Heart right ventricle (tissue), 16 donors: ENCODE data around the gene UBTD1. TPM values are rescaled to one million over a fixed set of nuclear protein-coding genes. Genes with fewer than 3 reads are reported as not detected.
A peak's percentile ranks its signal among the peaks of the same experiment; 100 is the strongest.

ENCODE experiments used
- ATAC-seq, 8 donors: fragments of 200-7000 bp; cut with Tn5 transposase; one replicate each; pipeline ENCODE4 v1.9.1; 2020; ENCODE audit warnings: mild to moderate bottlenecking in 8 of 8, moderate library complexity in 8 of 8, moderate number of reproducible peaks in 1 of 8
- DNase-seq, 2 donors: peaks; one replicate each; pipeline ENCODE4 v3.0.0-alpha.2; 2020
- H3K27ac ChIP-seq, 10 donors: fragments of 200-600 bp; sonication (generic) in 2 of 10; one replicate each; pipeline versions ENCODE4 v1.5.0 to v1.8.0; 2020 to 2022; ENCODE audit warnings: mild to moderate bottlenecking in 3 of 10
- H3K27me3 ChIP-seq, 7 donors: fragments of 200-600 bp; one replicate each; pipeline ENCODE4 v1.8.0; 2021 to 2022; ENCODE audit warnings: mild to moderate bottlenecking in 2 of 7
- H3K36me3 ChIP-seq, 9 donors: fragments of 200-600 bp; sonication (generic) in 1 of 9; one replicate each; pipeline versions ENCODE4 v1.5.0 to v1.8.0; 2020 to 2022; ENCODE audit warnings: mild to moderate bottlenecking in 2 of 9
- H3K4me1 ChIP-seq, 9 donors: fragments of 200-600 bp; sonication (generic) in 1 of 9; one replicate each; pipeline versions ENCODE4 v1.5.0 to v1.8.0; 2020 to 2022; ENCODE audit warnings: mild to moderate bottlenecking in 4 of 9
- H3K4me3 ChIP-seq, 10 donors: fragments of 200-600 bp; sonication (generic) in 2 of 10; one replicate each; pipeline versions ENCODE4 v1.5.0 to v1.8.0; 2020 to 2022; ENCODE audit warnings: mild to moderate bottlenecking in 7 of 10, moderate library complexity in 2 of 10
- H3K9me3 ChIP-seq, 11 donors: fragments of 200-600 bp in 10 of 11; sonication (generic) in 2 of 11; one replicate each; pipeline versions ENCODE4 v1.5.0 to v1.8.0; 2013 to 2022; ENCODE audit warnings: mild to moderate bottlenecking in 2 of 11, control low read depth in 1 of 11, moderate library complexity in 1 of 11
- WGBS, 2 donors: extraction: QIAGEN DNeasy Blood & Tissue Kit; methylation state at CpG; one replicate each; pipeline ENCODE4 v1.1.7; 2013; ENCODE audit warnings: inconsistent platforms in 1 of 2; 5-methylcytosine and 5-hydroxymethylcytosine counted together
- intact Hi-C, 10 donors: fragments of 100-400 bp; cut with DNase I; formaldehyde crosslinking; loops; one replicate each; pipeline versions ENCODE4 v1.11.1 to v1.14.2; 2022
- polyA plus RNA-seq, 2 donors: library from polyadenylated mRNA; stranded (reverse); fragments of 200-250 nt; gene quantifications; one replicate each; pipeline ENCODE4 v1.2.3, GENCODE V29; 2013
- total RNA-seq, 10 donors: library from RNA; stranded (reverse); fragmentation: NEBNext Ultra II Directional in 3 of 10; extraction: Animal tissue kit (Norgen Biotek cat#: 25700) in 3 of 10; gene quantifications; one replicate each; pipeline versions ENCODE4 v1.2.1 to v1.2.4, GENCODE V29; 2021 to 2023
- TF ChIP-seq, protein P1 (sequence below), 9 donors: fragments of 200-600 bp; sonication (generic) in 2 of 9; IDR thresholded peaks; one replicate each; pipeline versions ENCODE4 v1.5.0 to v1.8.0; 2021 to 2022; ENCODE audit warnings: antibody characterized with exemption in 9 of 9, mild to moderate bottlenecking in 5 of 9, moderate library complexity in 1 of 9
- donor health status: Arrhythmogenic right ventricular cardiomyopathy.
- donor health status: ischemic (EF 13 %, LVEDD 7.1; RV severe dilation, severe dysfunction).
- donor health status: healthy with polysubstance abuse.
- donor health status: DM: no; HTN: yes; CAD: no.
- donor health status: DM: no; HTN: no; CAD: no.
- donor health status: ischemic (EF 25% LVEDD 6.9; RV normal size, moderate dysfunction).
- donor health status: ischemic (EF 25% LVEDD 5.7; RV mildly dilated, moderate dysfunction).
- donor health status: healthy.
- donor health status: DM: yes; HTN: yes; CAD: no.
- donor health status: Ischemic cardiomyopathy.
- donor health status: ischemic (EF 35%, LVEDD 5.7; RV mildly dilated, moderate dysfunction).
- donor health status: nonischemic (EF 11% LVEDD 7.7; RV severe dilation, severe dysfunction).
- donor health status: DM: yes; HTN: yes; CAD: no.
- donor health status: PGD.
- donor health status: ischemic (EF 29% LVEDD 5.4; RV normal size, mild dysfunction).
- donor health status: nonischemic (EF 23%, LVEDD 6.1; RV moderate dilation, normal function).

Gene UBTD1
- total and polyA plus RNA-seq, 12 donors = 13.6 to 56.0 (median 21.3) TPM

DNA sequence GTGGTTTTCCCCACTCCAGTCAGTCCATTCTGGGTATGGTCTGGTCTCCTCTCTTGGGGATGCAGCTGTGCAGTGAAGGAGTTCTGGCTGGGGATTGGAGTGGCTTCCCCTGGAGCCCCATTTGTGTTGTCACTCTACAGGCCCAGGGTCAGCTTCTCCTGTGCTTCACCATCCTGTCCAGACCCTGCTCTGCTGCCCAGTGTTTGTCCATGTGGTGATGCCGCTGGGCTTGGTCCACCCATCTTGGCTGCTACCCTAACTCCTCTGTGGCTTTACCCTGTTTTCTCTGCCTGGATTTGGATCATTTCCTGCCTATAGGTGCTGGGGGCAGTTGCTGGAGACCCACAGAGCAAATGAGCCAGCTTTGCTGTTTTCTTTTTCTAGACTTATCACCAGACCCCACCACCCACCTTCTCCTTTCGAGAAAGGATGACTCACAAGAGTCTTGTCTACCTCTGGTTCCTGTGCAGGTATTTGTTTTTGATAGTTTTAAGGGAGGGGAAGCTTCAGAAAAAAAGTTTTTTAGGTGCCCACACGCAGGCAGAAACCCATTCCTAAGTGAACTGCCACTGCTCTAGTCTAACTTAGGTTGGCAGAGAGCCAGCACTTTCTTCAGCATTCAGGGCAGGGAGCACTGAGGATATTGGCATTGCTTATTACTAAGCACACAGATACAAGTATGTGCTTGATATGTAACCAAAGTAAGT lies 44.2 kb upstream of the UBTD1 start:
- peak overlapping the region in 2 of 10 donors; percentile 20 to 32 for H3K27ac ChIP-seq
- H3K9me3 ChIP-seq = no peaks in the 10 kb centered on the region
- TF ChIP-seq, protein P1, sequence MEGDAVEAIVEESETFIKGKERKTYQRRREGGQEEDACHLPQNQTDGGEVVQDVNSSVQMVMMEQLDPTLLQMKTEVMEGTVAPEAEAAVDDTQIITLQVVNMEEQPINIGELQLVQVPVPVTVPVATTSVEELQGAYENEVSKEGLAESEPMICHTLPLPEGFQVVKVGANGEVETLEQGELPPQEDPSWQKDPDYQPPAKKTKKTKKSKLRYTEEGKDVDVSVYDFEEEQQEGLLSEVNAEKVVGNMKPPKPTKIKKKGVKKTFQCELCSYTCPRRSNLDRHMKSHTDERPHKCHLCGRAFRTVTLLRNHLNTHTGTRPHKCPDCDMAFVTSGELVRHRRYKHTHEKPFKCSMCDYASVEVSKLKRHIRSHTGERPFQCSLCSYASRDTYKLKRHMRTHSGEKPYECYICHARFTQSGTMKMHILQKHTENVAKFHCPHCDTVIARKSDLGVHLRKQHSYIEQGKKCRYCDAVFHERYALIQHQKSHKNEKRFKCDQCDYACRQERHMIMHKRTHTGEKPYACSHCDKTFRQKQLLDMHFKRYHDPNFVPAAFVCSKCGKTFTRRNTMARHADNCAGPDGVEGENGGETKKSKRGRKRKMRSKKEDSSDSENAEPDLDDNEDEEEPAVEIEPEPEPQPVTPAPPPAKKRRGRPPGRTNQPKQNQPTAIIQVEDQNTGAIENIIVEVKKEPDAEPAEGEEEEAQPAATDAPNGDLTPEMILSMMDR (IDR thresholded peaks at IDR 0.05) = no peak
- ATAC-seq (peak in 5 of 8 donors; percentile 7 to 49 (median 41)), DNase-seq (peak in 1 of 2 donors; percentile 44)
- WGBS, 2 donors = 68 to 69% methylated on average over 3 of the region's 3 CpGs
- intact Hi-C loops = loop anchor here in 1 of 10 donors (5.0 kb wide), 1 partner anchor 163 kb away; no protein-coding TSS in a partner anchor
- peaks cover 0 to 53% (median 29%) of the 10 kb centered on the region in 9 donors for H3K4me1 ChIP-seq
- H3K4me3 ChIP-seq = no peak overlapping the region
- peaks cover 0 to 85% (median 29%) of the 10 kb centered on the region in 9 donors for H3K36me3 ChIP-seq
- no peaks in the 10 kb centered on the region for H3K27me3 ChIP-seq

DNA sequence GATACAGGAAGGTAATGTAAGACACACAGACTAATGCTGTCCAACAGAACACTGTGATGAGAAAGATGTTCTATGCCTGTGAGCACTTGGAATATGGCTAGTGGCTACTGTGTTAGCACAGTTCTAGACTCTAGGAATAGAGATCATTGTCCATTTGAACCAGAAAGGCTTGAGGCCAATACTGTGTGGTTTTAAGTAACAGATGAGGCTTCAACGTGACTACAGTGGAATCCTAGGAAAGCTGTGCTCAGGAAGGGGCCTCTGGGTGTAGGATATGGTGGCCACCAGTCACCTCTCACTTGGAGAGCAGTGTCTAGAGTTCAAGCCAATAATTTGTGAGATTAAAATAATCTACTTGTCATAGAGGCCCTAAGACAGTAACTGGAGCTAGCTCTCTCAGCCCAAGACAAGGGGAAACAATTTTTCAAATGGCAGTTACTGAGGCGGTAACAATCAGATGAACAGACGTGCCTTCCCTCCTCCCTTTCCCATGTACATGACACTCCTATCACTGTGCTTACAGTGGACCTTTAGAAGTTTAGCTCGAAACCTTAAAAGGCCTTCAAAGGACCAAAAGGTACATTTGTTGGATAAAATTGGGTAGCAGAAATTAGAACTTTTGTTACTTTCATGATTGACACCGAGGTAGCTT lies 42.6 kb upstream of the UBTD1 start:
- Histone ChIP-seq H3K27ac (peak overlapping the region in 1 of 10 donors; percentile 1), H3K4me1 (peaks cover 0 to 41% (median 19%) of the 10 kb centered on the region in 9 donors), H3K9me3 (no peaks in the 10 kb centered on the region), H3K36me3 (peaks cover 0 to 99% (median 44%) of the 10 kb centered on the region in 9 donors), H3K4me3 (no peak overlapping the region), H3K27me3 (no peaks in the 10 kb centered on the region)
- intact Hi-C loops = loop anchor here in 1 of 10 donors (5.0 kb wide), 1 partner anchor 161 kb away; no protein-coding TSS in a partner anchor
- DNase-seq (no peak), ATAC-seq (no peak)
- 59 to 62% methylated on average over 5 of the region's 5 CpGs for WGBS, 2 donors
- TF ChIP-seq, protein P1 (IDR thresholded peaks at IDR 0.05) = no peak

DNA sequence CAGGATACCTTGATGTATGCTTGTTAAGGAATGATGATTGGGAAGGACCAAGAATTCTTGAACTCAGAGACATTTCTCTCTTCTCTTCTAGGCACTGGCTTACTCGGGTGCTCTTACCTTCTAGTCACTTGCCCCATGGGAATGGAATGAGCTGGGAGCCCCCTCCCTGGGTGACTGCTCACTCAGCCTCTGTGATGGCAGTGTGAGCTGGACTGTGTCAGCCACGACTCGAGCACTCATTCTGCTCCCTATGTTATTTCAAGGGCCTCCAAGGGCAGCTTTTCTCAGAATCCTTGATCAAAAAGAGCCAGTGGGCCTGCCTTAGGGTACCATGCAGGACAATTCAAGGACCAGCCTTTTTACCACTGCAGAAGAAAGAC lies 42.0 kb upstream of the UBTD1 start:
- Histone ChIP-seq H3K4me1 (peaks cover 0 to 35% (median 17%) of the 10 kb centered on the region in 9 donors), H3K36me3 (peaks cover 0 to 100% (median 49%) of the 10 kb centered on the region in 9 donors), H3K27ac (no peak overlapping the region), H3K4me3 (no peak overlapping the region), H3K9me3 (no peaks in the 10 kb centered on the region), H3K27me3 (no peaks in the 10 kb centered on the region)
- ATAC-seq (no peak), DNase-seq (no peak)
- whole genome bisulfite sequencing, 2 donors = 47 to 50% methylated on average over 3 of the region's 3 CpGs
- intact Hi-C loops = loop anchor here in 1 of 10 donors (5.0 kb wide), 1 partner anchor 161 kb away; no protein-coding TSS in a partner anchor
- TF ChIP-seq, protein P1 (IDR thresholded peaks at IDR 0.05) = no peak

DNA sequence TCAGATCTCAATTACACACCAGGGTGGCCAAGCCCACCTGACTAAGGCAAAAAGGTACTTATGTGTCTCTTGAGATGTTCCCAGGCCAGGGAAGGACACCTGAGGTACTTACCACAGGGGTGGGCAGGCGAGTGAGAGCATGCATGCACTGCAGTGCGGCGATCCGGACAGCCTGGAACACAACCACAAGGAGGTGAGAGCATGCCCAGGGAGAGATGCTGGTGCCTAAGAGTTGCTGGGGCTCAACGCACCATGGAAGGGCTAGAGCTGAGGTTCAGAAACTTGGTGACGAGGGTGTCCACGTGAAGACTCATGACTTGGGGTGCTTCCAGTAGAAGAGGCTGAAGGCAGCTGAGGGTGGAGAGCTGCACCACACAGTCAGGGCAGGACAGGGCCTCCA lies 39.6 kb upstream of the UBTD1 start:
- no peaks in the 10 kb centered on the region for H3K27me3 ChIP-seq
- TF ChIP-seq, protein P1 (IDR thresholded peaks at IDR 0.05) = no peak
- DNase-seq (no peak), ATAC-seq (no peak)
- WGBS, 2 donors = 93 to 96% methylated on average over 7 of the region's 7 CpGs
- peaks cover 0 to 25% (median 17%) of the 10 kb centered on the region in 9 donors for H3K4me1 ChIP-seq
- no peaks in the 10 kb centered on the region for H3K9me3 ChIP-seq
- H3K36me3 ChIP-seq = peaks cover 0 to 100% (median 67%) of the 10 kb centered on the region in 9 donors
- no peak overlapping the region for H3K4me3 ChIP-seq
- no peak overlapping the region for H3K27ac ChIP-seq
- intact Hi-C loops = loop anchor here in 1 of 10 donors (5.0 kb wide), 1 partner anchor 158 kb away; no protein-coding TSS in a partner anchor
